ENCODE data around the gene KIF1B.

The KIF1B gene

GRCh38 chr1:10236405-10237156, 26.2 kb downstream of the KIF1B start (continued):
- TF ChIP-seq ZNF24 (tag by site-specific recombination; IDR thresholded peaks at IDR 0.05) (no peak), ZNF837 (tag by site-specific recombination; IDR thresholded peaks at IDR 0.05) (no peak), ZNF19 (tag by site-specific recombination; IDR thresholded peaks at IDR 0.05; ENCODE audit: low read depth) (no peak), ZBTB8A (tag by site-specific recombination; IDR thresholded peaks at IDR 0.05) (no peak), ZNF701 (tag by site-specific recombination; IDR thresholded peaks at IDR 0.05) (no peak), ZNF18 (tag by site-specific recombination; IDR thresholded peaks at IDR 0.05) (no peak)

GRCh38 chr1:10237157-10237539, 26.8 kb downstream of the KIF1B start:
- H3K9me3 ChIP-seq (ENCODE audit: control insufficient read depth, insufficient read depth, low read depth, low read length): no peaks in the 10 kb centered on the region
- no peaks in the 10 kb centered on the region for H3K4me1 ChIP-seq (ENCODE audit: control insufficient read depth, insufficient read depth, low read length)
- peaks cover 9 to 15% of the 10 kb centered on the region in 2 experiments; a peak in 2 of 3 replicates for H3K36me3 ChIP-seq (ENCODE audit: control insufficient read depth in 2 of 2, insufficient read depth in 1 of 2, low read length in 2 of 2)
- POLR2A ChIA-PET: interaction anchor here (1.7 kb wide), 1 partner anchor 27 kb away, joined by 4 read pairs; the partner anchor contains the start of gene KIF1B
- CTCF ChIA-PET: interaction anchor here (1.0 kb wide), 1 partner anchor 27 kb away, joined by 4 read pairs; no protein-coding TSS in a partner anchor
- H3K4me3 ChIP-seq (ENCODE audit: low read depth, low read length): no peak overlapping the region
- no peak overlapping the region for H3K27ac ChIP-seq (ENCODE audit: extremely low read depth, low read depth, low read length)
- no peak for TF ChIP-seq ZBTB48 (tag by site-specific recombination; IDR thresholded peaks at IDR 0.05)
- no peak for TF ChIP-seq BCL11B (tag by site-specific recombination; IDR thresholded peaks at IDR 0.05; ENCODE audit: low read depth)
- TF ChIP-seq ZNF48 (tag by site-specific recombination; IDR thresholded peaks at IDR 0.05): no peak
- TF ChIP-seq REST (tag by site-specific recombination; IDR thresholded peaks at IDR 0.05): no peak
- TF ChIP-seq SCRT1 (tag by site-specific recombination; IDR thresholded peaks at IDR 0.05; ENCODE audit: borderline replicate concordance): no peak
- TF ChIP-seq ZFP69B (tag by site-specific recombination; IDR thresholded peaks at IDR 0.05): no peak
- no peak for TF ChIP-seq EGR2 (tag by site-specific recombination; IDR thresholded peaks at IDR 0.05; ENCODE audit: low read depth)
- TF ChIP-seq ZNF169 (tag by site-specific recombination; IDR thresholded peaks at IDR 0.05): no peak
- TF ChIP-seq ZNF549 (tag by site-specific recombination; IDR thresholded peaks at IDR 0.05): no peak
- no peak for TF ChIP-seq ZNF18 (tag by site-specific recombination; IDR thresholded peaks at IDR 0.05)
- no peak for TF ChIP-seq ZNF157 (tag by site-specific recombination; IDR thresholded peaks at IDR 0.05)
- TF ChIP-seq HIC1 (tag by site-specific recombination; IDR thresholded peaks at IDR 0.05): no peak
- TF ChIP-seq ZNF701 (tag by site-specific recombination; IDR thresholded peaks at IDR 0.05): no peak
- no peak for TF ChIP-seq OSR2 (tag by site-specific recombination; IDR thresholded peaks at IDR 0.05)
- no peak for TF ChIP-seq ZNF830 (tag by site-specific recombination; IDR thresholded peaks at IDR 0.05; ENCODE audit: low read depth)
- TF ChIP-seq IKZF3 (tag by site-specific recombination; IDR thresholded peaks at IDR 0.05): no peak
- no peak for TF ChIP-seq ZNF521 (tag by site-specific recombination; IDR thresholded peaks at IDR 0.05)
- TF ChIP-seq HOXA7 (CRISPR knock-in tag; IDR thresholded peaks at IDR 0.05; ENCODE audit: borderline replicate concordance): no peak
